NCI-H1694 treated with DMSO at 0.1 percent for 48 hours (cell line): ENCODE measurements around the gene RAB40C.

Experiments
- DNase-seq: peaks from one replicate; lab custom pipeline; 2025; lab: John Stamatoyannopoulos, UW

Gene RAB40C, protein sequence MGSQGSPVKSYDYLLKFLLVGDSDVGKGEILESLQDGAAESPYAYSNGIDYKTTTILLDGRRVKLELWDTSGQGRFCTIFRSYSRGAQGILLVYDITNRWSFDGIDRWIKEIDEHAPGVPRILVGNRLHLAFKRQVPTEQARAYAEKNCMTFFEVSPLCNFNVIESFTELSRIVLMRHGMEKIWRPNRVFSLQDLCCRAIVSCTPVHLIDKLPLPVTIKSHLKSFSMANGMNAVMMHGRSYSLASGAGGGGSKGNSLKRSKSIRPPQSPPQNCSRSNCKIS

GRCh38 chr16:589658-590187 lies at the start of gene RAB40C:
Gene RAB40C (plus strand): TSS chr16:590066. CDS start chr16:590292, 226 bp downstream.
- DNase-seq = peak; percentile 81

- DNase-seq = no peak
Observed at GRCh38 chr16:540645-541340, 49.1 kb upstream of the RAB40C start.

GRCh38 chr16:543301-544164 lies 46.3 kb upstream of the RAB40C start:
- DNase-seq = no peak

DNA sequence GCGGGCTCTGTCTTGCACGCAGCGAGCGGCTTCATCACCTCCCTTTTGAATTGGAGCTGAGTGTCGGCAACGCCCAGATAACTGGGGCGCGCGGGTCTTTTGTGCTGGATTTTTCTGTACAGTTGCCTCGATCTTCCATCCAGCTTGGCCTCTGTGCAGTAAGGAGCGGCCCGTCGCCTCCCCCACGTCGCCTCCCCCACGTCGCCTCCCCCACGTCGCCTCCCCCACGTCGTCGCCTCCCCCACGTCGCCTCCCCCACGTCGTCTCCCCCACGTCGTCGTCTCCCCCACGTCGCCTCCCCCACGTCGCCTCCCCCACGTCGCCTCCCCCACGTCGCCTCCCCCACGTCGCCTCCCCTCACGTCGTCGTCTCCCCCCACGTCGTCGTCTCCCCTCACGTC lies 45.3 kb upstream of the RAB40C start:
- no peak for DNase-seq

DNA sequence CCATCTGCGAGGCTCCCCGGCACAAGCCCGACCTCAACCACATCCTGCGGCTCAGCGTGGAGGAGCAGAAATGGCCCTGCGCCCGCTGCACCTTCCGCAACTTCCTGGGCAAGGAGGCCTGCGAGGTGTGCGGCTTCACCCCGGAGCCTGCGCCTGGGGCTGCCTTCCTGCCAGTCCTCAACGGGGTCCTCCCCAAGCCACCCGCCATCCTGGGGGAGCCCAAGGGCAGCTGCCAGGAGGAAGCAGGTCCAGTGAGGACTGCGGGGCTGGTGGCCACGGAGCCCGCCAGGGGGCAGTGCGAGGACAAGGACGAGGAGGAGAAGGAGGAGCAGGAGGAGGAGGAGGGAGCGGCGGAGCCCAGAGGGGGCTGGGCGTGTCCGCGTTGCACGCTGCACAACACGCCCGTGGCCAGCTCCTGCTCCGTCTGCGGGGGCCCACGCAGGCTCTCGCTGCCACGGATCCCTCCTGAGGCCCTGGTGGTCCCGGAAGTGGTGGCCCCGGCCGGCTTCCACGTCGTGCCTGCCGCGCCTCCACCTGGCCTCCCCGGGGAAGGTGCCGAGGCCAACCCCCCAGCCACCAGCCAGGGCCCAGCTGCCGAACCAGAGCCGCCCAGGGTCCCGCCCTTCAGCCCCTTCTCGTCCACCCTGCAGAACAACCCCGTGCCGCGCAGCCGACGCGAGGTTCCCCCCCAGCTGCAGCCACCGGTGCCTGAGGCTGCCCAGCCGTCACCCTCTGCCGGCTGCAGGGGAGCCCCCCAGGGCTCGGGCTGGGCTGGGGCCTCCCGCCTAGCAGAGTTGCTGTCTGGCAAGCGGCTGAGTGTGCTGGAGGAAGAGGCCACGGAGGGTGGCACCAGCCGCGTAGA lies 42.7 kb upstream of the RAB40C start:
- DNase-seq = peak; percentile 46

- DNase-seq = no peak
Observed at GRCh38 chr16:548586-548985, 41.3 kb upstream of the RAB40C start.

- no peak for DNase-seq
Observed at GRCh38 chr16:549544-550263, 40.2 kb upstream of the RAB40C start.

- no peak for DNase-seq
Observed at GRCh38 chr16:551210-551609, 38.7 kb upstream of the RAB40C start.

GRCh38 chr16:552171-552570 lies 37.7 kb upstream of the RAB40C start:
- DNase-seq = no peak

DNA sequence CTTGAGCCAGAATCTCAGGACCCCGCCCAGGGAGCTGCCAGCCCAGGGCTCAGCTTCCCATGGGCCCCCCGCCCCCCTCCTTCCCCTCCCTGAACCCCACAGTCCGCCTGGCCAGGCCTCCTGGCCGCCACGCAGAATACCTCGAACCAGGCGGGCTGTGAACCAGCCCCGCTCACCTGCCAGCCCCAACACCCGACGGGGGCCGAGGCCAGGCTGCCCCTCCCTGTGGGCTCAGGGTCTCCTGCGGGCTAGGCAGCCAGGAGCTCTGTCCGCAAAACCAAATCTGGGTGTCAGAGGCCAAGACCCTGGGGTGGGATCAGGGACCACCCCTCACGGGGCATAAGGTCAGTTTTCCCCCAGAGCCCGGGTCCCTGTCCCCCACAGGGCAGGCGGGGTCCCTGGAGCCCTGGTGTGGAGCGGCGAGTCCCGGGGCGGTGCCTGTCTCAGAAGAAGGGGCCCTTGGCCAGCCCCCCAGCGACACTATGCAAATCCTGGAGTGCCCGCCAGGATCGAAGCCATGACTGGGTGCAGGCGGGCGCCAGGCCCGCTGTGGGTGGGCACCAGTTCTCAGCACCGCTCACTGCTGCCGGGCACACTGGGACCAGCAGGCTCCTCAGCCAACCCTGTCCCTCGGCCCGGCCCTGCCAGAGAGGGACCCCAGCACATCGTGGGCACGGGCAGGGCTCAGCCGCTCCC lies 36.1 kb upstream of the RAB40C start:
- DNase-seq = no peak

- no peak for DNase-seq
Observed at GRCh38 chr16:554297-554621, 35.6 kb upstream of the RAB40C start.

DNA sequence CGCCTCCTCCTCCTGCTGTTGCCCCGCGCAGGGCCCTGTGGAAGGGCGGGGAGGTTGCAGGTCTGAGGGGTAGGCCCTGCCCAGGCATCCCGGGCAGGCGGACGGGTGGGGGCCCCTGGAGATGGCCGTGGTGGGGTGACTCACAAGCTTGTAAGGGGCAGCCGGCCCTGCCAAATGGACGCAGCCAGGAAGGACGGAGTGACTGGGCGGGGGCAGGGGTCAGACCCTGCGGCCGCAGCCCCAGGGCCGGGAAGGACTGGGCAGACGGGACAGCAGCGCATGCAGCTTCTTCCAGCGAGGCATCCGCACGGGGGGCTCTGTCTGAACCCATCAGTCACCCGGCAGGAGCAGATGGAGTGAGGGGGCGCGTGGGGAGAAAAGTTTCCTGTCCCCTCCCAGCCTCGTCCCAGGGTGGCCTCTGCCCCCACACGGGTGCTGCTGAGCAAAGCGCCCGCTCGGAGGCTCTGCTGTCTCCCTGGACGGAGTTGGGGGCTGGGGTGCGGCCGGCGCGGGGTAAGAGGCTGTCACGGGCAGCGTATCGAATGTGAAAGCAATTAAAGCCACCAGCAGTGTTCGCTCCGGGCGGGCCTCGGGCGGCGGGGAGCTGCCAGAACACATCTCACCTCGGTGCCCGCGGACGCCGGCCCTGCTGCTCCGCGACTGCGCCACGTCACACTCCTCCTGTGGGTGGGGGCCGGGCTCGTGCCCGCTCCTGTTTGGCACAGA lies 35.1 kb upstream of the RAB40C start:
- DNase-seq = no peak

- DNase-seq = no peak
Observed at GRCh38 chr16:555528-556473, 34.1 kb upstream of the RAB40C start.

GRCh38 chr16:556474-557173 lies 33.2 kb upstream of the RAB40C start:
- DNase-seq = no peak

DNA sequence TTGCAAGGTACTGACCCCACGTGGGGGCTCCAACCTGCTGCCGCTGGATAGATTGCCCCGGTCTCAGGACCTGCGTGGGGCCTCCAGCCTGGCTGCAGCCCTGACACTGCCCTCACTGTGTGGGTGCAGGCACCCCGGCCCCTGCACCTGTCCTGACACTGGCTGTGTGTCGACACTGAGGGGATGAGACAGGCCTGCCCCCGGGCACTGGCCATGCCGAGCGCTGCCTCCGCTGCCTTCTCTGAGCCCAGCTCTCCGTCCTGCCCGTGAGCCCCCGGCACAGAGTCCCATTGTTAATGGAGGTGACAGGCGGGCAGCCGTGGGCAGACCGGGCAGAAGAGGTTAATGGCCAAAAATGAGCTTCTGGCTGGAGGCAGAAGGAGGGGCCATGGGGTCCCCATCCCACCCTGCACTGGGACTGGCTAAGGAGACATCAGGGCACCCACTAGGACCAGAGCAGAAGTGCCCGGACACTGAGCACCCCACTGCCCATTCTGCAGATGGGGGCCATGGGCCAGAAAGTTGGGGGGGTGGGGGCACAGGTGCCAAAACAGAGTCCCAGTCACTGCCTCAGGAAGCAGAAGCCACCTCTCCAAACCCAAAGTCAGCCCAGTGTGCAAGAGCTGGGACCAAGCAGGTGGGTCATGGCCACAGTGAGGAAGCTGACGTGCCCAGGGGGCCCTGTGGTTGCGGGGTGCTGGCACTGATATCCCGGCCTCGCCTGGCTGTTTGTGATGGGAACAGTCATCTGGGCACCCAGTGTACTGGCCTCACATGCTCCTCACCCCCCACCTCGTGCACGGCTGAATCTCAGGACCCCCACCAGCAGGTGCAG lies 32.2 kb upstream of the RAB40C start:
- DNase-seq = no peak

DNA sequence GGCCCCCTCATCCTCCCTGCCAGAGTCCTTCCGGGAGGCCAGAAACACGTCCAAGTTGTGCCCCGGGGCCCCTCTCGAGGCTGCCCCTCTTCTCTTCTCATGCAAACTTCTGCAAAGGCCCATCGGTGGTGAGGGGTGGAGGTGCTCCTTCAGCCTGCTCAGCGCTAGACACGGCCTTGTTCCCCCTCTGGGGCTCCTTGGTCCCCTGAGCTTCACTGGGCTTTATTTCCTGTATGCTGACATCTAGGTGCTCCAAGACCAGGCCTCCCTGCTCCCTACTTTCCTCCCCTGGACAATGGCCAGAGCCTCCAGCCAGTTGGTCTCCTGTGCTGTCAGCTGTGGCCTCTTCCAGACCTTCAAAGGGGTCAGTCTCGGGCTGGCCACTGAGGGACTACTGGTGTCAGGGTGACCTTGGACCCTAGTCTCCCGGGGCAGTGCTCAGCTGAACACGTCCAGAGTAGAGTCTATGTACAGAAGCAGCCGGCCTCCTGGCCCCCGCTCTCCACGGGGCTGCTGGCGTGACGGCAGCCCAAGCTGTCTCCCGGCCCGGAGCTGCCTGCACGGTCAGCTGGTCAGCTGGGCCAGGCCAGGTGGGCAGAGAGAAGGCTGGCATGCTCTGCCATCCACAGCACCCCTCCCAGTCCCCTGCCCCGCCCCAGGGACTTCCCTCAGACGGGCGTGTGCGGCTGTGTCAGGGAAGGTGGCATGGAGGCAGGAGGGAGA lies 31.4 kb upstream of the RAB40C start:
- no peak for DNase-seq
